GM18519 (cell line): ENCODE data around the gene OSBP2.

Experiments
- ATAC-seq: cut with Tn5 transposase; IDR thresholded peaks from one replicate; pipeline ENCODE4 v1.9.1; 2021; ENCODE audit warnings: mild to moderate bottlenecking, moderate library complexity; ENCODE audit not compliant: unreplicated experiment, low FRiP score

Gene OSBP2

DNA sequence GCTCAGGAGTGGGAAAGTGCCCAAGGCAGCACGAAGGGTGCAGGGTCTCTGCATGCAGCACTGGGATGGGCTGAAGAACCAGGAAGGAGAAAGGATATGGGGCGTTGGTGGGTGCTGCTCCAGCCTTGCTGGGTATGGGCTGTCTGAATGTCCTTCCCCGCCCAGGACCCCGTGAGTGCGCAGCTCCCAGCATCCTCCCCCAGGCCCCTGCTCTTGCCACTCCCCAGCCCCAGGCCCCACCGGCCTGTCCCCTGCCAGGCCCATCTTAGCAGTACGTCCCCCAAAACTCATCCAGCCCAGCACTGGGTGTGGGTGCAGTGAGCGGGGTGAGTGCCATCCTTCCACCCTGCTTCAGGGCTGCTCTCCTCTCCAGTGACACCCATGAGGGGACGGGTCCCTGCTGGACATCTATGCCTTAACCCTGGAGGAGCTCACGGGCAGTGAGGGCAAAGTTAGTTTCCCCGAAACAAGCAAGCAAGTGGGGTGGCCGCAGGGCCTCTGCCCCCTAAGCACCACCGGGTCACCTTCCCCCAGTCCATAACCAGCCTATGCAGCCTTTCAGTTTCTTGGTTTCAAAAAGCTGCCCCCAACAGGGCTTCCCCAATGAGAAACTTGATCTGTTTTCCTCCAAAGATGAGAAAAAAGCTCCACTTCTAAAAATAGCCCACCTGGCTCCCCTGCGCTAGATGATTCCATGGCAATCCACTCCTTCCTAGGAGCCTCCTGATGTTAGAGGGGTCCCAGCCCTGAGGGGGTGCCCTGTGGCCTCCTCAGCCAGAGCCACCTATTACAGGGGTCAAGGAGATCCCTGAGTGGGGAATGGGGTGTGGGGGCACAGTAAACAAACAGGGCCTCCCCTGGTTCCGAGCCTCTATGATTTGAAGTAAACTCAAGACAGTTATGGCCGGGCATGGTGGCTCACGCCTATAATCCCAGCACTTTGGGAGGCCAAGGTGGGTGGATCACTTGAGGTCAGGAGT lies 170.1 kb downstream of the OSBP2 start:
- ATAC-seq: no peak

DNA sequence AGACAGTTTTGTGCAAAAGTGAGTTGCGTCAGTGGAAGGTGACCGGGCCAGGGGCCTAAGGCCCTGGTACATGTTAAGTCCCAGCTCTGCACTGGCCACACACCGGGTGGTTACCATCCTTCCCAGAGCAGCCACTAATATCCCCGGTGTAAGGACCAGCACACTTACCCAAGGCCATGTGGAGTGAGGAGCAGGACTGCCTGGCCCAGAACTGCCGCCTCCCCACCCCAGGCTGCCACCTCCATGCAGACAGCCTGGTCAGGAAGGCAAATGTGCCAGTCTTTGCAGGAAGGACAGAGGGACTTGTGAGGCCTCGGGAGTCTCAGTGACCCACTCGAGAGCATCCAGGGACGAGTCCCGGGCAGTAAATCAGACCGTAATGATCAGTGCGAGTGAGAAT lies 171.0 kb downstream of the OSBP2 start:
- ATAC-seq: no peak

DNA sequence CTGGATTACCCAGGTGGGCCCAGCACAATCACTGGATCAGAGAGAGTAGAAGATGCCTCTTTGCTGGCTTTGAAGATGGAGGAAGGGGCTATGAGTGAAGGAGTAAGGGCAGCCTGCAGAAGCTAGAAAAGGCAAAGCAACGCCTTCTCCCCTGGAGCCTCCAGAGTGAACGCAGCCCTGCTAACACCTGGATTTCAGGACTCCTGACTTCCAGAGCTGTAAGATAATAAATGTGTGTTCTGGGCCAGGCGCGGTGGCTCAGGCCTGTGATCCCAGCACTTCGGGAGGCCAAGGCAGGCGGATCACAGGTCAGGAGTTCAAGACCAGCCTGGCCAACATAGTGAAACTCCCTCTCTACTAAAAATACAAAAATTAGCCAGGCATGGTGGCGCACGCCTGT lies 171.5 kb downstream of the OSBP2 start:
- no peak for ATAC-seq

DNA sequence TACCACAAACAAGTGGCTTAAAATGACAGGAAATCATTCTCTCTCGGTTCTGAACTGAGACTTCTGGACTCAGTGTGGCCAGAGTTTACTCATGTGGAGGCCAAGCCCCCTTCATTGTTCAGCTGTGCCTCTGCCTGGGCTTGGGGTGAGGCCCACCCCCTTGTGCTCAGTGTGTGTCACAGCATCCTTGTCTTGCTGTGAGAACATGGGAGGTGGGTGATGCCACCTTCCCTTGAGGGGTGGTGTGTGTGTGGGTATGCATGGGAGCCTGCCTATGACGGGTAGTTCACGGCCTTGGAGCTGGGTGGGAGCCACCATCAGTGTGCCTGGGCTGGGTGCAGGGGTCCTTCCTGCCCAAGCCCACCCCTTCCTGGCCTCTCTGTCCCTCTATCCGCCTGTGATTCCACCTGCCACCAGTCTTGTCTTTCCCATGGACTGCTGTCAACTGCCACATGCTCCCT lies 172.2 kb downstream of the OSBP2 start:
- ATAC-seq: no peak

DNA sequence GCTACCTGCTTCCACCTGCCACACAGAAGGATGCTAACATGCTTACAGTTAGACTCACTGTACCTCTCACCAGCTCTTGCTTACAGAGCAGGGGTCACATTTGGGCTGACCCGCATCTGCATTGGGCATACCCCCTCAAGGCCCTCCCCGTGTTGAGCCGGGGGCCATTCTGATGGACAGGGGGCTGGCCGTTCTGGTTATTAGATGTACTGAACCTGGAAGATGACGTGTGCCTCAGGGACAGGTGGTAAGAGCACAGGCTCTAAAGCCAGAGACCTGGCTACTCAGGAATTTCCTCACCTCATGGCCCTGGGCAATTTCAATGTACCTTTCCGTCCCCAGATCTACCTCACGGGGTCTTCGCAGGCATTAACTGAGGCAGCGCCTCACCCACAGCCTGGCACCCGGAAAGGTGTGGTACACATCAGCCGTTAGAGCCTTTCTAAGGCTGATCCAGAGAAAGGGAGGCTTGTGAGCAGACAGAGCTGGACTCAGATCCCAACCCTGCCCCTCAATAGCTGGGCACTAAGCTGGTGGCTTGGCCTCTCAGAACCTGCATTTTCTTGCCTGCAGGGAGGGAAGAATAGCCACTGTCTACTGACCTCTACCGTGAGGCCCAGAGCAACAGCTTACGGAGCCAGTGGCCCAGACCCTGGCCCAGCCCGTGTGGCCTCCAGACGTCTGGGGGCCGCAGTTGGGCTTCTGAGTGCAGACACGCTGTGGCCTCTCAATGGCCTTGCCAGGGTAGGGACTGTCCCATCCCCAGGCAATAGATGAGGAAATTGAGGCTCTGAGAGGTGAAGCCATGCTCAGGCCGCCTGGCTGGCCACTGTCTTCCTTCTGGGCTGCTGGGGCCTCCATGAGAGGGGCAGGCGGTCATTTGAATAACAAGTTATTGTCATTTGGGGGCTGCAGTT lies 173.3 kb downstream of the OSBP2 start:
- no peak for ATAC-seq

DNA sequence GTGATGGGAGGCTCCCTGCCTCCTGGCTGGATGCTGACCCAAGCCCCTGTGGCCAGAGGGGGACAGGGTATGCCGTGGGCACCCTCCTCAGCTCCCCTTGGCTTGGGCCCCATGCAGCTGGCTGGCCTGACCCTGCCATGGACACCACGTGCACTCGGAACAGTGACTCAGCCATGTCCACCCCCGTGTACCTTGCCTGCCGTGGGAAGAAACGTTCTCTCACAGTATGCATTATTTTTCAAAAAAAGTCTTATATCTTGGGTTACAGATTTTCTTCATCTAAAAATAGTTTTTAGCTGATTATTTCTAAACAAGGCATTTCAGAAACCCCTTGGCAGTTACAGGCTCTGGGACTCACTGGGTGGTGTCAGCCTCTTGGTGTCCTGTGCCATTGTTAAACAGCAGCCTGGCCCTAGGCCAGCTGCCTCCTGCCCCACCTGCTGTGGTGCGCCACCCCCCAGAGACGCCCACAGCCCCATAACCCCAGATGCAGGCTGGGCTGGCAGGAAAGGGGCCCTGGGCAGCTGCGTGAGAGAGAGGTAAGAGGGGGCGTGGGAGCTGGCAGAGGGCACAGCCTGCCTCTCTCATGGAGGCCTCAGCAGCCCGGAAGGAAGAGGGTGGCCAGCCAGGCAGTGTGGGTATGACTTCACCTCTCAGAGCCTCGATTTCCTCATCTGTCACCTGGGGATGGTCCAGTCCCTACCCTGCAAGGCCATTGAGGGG lies 174.2 kb downstream of the OSBP2 start:
- ATAC-seq: no peak

DNA sequence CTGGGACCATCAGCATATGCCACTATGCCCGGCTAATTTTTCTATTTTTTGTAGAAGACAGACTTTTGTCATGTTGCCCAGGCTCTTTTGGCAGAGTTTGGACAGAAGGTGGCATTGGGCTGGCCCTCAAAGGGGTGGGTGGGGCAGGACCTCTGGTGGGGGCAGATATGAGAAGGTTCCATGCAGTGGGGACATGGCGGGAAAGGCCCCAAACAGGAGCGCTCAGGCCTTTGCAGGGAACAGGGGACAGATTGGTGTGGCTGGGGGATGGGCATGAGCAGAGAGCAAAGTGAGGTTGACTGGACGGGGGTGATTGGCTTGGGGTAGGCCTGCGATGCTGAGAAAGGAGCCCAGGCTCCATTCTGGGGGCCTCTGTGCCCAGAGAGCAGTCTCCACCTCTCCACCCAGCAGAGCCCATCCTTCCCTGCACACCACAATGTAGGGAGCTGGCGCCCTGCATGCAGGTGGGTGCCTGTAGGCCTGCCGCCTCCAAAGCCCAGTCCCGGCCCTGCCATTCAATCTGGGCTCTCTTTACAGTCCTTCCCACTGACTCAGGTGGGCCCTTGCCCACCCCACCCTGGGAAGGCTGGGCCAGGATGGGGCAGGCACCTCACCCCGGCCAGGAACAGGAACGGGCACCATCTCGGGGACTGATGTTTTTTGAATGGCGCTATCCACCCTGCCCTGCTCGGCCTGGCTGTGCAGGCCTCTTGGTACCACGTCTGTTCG lies 175.2 kb downstream of the OSBP2 start:
- no peak for ATAC-seq

DNA sequence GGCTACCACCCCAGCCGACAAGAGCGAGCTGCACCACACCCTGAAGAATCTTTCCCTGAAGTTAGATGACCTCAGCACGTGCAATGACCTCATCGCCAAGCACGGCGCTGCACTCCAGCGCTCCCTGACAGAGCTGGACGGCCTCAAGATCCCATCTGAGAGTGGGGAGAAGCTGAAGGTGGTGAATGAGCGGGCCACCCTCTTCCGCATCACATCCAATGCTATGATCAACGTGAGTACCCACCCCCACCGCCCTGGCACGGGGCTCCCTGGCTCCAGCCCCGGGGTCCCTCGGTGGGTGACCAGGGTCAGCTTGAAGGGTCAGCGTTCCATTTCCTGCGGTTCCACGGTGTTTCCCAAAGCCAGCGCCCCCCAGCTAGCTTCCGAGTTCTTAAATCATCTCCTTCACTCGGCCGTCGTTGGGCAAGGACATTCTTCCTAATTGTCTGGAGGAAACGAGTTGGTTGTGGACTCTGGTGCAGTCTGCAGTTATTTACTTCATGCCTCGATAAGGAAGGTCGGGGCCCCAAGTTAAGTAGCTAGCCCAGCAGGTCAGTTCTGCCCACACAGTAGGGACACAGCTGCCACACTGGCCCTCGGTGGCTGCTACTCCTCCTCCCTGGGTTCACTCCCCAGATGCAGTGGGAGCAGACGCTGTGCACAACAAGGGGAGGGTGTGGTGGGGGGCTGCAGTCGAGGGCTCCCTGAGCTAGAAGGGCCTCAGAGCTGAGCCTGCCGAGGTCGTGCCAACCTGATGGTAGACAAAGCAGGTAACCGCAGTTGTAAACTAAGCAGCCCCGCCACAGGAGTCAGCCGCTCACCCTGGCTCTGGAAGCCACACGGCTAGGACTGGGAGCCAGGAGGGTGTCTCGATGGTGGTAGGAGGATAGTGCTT lies 176.0 kb downstream of the OSBP2 start:
- ATAC-seq: no peak

DNA sequence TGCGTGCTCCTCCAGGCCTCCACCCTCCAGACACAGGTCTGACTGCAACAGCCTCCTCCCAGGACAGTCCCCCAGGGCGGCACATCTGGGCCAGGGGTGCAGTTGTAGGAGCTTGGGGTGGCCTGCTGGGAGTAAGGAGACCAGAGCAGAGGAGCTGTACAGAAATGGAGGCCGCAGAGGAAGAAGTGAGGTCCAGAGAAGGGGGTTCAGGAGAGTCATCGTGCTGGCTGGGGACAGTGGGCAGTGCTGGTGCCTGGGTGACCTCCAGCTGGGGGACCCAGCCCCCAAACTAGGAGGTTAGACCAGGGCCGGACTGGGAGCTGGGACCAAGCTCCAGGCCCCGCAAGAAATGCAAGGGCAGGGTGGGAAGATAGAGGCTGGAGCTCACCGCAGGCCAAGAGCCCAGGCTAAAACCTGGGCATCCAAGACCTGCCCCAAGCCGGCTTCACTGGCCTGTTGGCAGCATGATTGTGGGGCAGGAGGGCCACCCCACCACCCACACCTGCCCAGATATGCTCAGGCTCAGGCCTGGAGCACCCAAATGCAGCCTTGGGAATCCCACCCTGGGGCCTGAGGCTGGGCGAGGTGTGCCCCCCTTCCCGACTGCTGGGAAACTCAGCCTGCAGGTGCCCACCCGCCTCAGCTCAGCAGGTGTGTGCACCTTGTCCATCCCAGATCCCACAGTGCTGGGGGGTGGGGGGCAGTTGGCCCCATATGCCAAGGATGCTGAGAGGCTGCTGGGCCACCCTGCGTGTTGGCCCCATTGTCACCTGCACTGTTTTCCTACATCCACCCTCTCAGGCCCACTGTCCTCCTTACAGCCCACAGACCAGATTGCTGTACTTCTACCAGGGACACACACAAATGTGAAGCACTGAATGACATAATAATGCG lies 177.0 kb downstream of the OSBP2 start:
- no peak for ATAC-seq

DNA sequence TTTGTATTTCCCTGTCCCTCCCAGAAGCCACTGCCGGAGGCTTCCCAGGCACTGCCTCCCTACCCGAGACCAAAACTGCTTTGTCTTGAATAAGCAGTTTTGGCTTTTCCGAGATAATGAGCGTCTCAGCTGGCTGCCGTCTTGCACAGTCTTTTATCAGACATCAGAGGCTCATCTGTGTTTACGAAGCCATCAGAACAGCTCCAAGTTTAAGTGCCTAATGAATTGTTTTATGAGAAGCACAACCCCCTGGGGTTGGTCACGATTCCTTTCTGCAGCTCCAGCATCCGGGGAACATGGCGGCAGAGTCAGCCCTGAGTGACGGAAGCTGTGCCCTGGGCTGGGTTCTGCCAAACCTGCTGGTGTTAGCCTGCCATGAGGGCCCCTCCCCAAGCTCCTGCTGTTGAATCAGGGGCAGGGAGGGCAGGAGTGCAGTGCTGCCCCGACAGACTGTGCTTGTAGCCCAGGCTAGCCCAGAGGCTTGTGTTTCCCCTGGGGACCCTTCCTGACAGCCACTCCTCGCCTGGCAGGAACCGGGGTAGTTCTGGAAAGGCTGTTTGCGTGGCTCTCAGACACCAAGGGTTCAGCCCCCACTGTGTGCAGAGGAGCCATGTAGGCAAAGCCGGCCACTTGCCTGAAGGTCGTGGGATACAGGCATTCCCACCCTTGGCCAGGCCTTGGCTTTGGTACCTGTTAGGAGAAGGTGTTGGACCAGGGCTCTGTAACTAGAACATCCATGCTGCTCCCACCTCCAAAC lies 177.8 kb downstream of the OSBP2 start:
- no peak for ATAC-seq

DNA sequence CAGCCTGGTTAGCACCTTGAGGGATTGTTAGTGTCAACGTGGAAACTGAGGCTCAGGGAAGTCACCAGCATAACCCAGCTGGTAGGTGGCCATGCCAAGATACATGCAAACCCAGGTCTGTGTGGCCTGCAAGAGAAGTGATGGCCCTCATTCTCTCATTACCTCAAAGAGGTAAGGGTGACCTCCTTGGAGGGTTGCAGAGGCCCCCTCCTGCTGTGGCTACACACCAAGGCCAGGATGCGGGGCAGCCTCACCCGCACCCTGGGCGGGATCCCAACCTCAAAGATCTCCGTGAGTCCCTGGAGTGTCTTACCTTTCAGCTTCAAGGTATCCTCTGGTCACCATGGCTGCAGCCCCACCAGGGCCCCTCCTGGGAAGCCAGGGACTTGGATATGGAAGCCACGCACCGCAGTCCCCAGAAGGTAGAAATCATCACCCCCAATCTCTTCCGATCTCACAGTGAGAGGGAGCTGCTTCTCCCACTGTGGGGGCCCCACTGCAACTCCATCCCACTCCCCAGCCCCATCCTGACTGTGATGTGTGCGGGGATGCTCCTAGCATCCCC lies 178.5 kb downstream of the OSBP2 start:
- ATAC-seq: no peak

DNA sequence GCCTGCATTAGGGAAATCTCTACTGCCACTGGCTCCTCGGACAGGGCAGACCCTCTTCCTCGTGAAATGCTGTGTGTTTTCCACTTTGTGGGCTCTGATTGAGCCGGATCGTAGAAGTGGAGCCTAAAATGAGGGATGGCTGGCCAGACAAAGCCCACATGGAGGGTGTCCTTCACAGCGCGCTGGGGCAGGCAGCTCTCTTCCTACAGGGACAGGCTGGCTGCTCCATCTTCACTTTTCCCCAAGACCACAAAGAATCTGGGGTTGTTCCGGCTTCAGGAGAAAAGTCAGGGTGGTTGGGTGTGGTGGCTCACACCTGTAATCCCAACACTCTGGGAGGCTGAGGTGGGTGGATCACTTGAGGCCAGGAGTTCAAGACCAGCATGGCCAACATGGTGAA lies 179.0 kb downstream of the OSBP2 start:
- no peak for ATAC-seq

DNA sequence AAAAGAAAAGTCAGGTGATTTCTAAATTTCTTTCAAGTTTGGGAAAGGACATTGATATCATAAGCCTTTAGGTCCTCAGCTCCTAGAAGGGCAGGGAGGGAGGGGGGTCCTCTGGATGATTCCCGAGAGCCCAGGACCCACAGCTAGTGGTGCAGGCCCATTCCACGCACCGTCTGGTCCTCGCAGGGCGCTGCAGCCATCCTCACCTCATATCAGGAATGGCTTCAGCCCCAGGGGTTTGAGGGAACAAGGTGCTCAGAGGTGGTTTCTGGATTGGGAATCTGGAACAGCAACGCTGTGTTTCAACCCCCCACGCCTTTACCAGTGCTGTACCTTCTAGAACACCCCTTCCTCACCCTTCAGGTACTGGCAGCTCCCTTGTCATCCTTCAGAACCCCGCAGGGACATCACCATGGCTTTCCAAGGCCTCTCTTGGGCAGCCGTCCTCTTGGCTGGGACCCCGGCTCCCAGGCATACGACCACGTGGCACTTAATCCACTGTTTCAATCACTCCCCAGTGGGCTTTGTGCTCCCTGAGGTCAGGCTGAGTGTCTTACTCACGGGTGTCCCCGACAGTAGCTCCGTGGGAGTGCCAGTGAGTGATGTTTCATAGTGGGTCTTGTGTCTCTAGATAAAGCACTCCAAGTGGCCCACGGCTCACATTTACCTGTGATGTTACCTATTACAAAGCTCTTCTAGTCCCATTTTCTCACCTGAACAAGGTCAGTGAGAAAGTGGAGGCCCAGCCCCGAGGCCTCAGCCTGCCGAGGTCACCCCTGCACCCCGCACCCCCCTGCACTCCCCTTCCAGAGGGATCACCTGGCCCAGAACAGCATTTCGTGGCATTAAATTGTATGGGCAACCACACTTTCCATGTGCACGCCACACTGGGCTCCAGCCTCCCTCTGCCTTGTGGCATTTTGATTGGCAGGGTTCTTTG lies 180.0 kb downstream of the OSBP2 start:
- ATAC-seq: no peak

DNA sequence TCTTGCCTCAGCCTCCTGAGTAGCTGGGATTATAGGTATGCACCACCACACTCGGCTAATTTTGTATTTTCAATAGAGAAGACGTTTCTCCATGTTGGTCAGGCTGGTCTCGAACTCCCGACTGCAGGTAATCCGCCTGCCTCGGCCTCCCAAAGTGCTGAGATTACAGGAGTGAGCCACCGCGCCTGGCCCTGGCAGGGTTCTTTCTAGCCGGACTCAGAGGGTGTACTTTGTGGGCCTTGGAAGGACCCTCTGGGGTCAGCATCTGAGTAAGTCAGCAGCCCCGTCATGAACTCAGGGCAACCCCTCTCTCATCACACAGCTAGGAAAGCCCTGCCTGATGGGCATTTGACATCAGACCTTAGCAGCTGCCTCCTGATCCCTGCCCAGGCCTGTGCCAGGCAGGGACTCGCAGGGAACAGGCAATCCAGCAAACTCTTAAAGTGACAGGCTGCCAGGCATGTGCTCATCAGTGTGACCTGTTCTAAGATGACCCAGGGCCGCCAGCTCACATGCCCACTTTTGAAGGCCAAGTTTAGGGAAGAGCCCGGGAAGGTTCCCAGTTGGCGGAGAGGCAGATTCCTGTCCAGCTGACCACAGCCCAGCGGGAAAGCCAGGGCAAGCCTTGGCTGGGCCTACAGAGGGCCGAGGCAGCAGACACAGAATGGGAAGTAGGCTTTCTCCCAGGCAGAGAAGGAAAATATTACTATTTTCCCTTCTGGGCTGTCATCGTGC lies 181.0 kb downstream of the OSBP2 start:
- ATAC-seq: no peak

DNA sequence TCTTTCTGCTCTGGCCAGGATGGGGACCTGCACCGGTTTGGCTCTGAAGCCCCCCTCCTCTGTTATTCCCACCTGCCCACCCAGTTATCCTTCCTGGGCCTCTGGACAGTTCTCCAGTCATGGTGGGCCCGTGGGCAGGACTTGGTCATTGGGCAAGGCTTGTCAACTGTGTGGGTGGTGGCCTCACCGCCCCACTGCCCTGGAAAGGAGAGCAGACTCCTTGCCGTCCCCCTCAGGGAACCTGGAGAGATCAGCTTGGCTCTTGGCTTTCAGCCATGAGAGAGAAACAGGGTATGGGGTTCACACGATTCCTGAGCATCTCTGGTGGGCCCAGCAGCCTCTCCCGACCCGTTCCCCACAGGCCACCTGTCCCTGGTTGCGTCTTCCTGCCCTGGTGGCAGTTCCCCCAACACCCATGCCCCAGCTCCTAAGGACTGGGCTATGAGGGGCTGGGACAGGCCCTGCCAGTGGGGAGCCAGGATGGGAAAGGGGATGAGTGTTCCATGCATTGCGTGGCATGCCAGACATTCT lies 181.6 kb downstream of the OSBP2 start:
- no peak for ATAC-seq
